Activated T-cell treated with anti-CD3 and anti-CD28 coated beads, Interleukin-2, amount 50 U/mL, for 4 hours (primary cell): ENCODE measurements around the gene ZNF831. TPM values are rescaled to one million over a fixed set of nuclear protein-coding genes. Genes with fewer than 3 reads are reported as not detected.
A peak's percentile ranks its signal among the peaks of the same experiment; 100 is the strongest.

ENCODE experiments used
- ATAC-seq, 2 donors: fragments of 200-7000 bp; cut with Tn5 transposase; one replicate each; pipeline ENCODE4 v1.10.0; 2021
- DNase-seq: peaks from one replicate; pipeline ENCODE4 v3.0.0-alpha.2; 2020
- H3K27me3 Mint-ChIP-seq: one replicate; pipeline ENCODE4 v1.8.0; 2021; ENCODE audit warnings: low read depth, mixed read lengths
- H3K36me3 Mint-ChIP-seq: one replicate; pipeline ENCODE4 v1.8.0; 2022; ENCODE audit warnings: mixed read lengths; ENCODE audit not compliant: insufficient read depth
- H3K4me1 Mint-ChIP-seq: one replicate; pipeline ENCODE4 v1.8.0; 2021; ENCODE audit warnings: low read depth, mixed read lengths
- H3K4me3 Mint-ChIP-seq: one replicate; pipeline ENCODE4 v1.8.0; 2021; ENCODE audit warnings: mild to moderate bottlenecking, moderate library complexity, mixed read lengths
- H3K9me3 Mint-ChIP-seq: one replicate; pipeline ENCODE4 v1.8.0; 2021; ENCODE audit warnings: mixed read lengths
- total RNA-seq, 3 donors: library from RNA; stranded (reverse); gene quantifications; one replicate each; pipeline ENCODE4 v1.2.1, GENCODE V29; 2021

ZNF831 gene
- total RNA-seq, 3 donors from 2014 or later: 1.8 to 2.5 (median 2.2) TPM

DNA sequence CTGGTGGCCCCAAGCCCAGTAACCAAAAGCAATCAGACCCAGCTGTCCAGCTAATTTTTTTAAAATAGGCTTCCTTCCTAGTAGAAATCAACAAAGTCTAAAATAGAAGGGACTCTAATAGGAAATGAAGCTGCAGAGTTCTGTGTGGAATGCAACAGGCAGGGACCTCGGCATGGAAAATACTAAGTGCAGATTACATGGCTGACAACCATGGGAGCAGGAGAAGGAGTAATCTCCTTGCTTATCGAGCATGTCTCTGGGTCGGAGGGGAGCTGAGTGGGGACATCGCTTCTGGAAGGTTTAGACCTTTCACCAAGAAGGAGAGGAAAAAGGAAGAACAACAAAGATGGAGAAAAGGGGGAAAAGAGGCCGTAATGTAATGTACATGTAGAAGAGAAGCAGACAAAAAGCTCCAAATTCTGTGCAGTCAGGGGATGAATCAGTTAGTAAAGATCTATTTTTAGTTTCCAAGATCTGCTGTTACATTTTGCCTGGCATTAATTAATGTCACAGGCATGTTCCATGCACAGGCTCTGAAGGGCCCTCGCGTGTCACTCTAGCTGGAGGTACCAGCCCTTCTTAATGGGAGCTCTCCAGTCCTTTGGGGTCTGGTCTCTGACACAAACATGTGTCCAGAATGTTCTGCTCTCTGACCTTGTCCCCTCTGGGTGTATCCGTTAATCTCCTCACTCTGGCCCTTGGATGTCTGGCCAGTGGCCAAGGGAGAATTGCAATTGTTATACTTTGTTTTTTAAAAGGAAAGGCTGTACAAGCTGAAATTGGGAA is 16.6 kb upstream of the ZNF831 start:
- H3K4me1 Mint-ChIP-seq: peaks cover 80% of the 10 kb centered on the region
- H3K36me3 Mint-ChIP-seq: peaks cover 3% of the 10 kb centered on the region
- no peaks in the 10 kb centered on the region for H3K27me3 Mint-ChIP-seq
- DNase-seq (no peak), ATAC-seq (no peak)
- H3K4me3 Mint-ChIP-seq: peak overlapping the region; percentile 83
- no peaks in the 10 kb centered on the region for H3K9me3 Mint-ChIP-seq

DNA sequence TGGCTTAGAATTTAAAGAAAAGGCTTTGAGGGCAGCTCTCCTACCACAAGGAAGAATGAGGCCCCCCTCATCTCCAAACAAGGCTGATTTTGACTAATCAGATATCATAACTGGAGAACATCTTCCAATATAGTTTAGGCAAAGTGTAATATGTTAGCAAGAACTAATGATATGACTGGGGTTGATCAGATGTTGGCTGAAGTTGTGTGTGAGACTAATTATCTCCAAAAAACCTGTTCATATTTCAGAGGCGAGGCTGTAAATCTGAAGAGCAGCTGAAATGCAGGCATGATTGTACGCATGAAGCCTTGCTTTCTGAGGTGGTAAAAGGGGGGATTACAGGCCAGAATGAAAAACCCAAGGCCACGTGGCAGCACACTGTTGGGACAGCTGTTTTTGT is 16.0 kb upstream of the ZNF831 start:
- H3K36me3 Mint-ChIP-seq: peaks cover 6% of the 10 kb centered on the region
- no peaks in the 10 kb centered on the region for H3K27me3 Mint-ChIP-seq
- DNase-seq (no peak), ATAC-seq (no peak)
- no peaks in the 10 kb centered on the region for H3K9me3 Mint-ChIP-seq
- peak overlapping the region; percentile 83 for H3K4me3 Mint-ChIP-seq
- peaks cover 86% of the 10 kb centered on the region for H3K4me1 Mint-ChIP-seq

DNA sequence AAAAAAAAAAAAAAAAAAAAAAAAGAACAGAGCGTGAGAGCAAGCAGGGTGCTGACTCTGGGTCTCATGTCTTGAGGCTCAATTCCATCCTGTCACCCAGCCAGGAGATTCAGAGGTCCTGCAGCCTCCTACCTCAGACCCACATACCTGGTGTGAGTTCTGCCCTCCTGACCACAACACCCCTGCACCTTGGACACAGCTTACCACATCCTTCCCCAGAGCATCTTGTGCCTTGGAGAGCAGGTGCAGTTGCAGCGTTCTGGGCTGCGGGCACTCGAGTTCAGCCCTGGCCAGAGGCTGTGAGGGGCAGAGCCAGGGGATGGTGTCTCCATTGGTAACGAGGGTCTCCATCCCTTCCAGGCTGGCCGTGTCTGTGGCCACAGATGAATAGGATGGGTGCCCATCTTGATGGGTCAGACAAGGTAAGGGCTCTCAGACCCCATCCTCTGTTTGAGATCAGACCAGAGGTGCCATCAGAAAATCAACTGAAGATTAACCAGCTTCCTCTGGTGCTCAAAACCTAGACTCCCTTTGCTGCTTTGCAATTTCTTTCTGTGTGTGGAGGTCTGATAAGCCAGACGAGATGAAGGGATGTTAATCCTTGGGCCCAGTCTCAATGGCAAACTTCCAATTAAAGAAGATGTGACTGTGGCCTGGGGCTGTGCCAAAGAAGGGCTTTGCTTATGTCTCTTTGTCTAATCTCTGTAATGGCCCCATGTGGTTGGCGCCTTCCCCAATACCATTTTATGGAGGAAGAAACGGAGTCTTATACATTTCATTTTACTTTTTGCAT is 14.7 kb upstream of the ZNF831 start:
- DNase-seq (no peak), ATAC-seq (no peak)
- H3K27me3 Mint-ChIP-seq: no peaks in the 10 kb centered on the region
- H3K36me3 Mint-ChIP-seq: peaks cover 6% of the 10 kb centered on the region
- H3K4me3 Mint-ChIP-seq: no peak overlapping the region
- H3K9me3 Mint-ChIP-seq: no peaks in the 10 kb centered on the region
- peaks cover 96% of the 10 kb centered on the region for H3K4me1 Mint-ChIP-seq

DNA sequence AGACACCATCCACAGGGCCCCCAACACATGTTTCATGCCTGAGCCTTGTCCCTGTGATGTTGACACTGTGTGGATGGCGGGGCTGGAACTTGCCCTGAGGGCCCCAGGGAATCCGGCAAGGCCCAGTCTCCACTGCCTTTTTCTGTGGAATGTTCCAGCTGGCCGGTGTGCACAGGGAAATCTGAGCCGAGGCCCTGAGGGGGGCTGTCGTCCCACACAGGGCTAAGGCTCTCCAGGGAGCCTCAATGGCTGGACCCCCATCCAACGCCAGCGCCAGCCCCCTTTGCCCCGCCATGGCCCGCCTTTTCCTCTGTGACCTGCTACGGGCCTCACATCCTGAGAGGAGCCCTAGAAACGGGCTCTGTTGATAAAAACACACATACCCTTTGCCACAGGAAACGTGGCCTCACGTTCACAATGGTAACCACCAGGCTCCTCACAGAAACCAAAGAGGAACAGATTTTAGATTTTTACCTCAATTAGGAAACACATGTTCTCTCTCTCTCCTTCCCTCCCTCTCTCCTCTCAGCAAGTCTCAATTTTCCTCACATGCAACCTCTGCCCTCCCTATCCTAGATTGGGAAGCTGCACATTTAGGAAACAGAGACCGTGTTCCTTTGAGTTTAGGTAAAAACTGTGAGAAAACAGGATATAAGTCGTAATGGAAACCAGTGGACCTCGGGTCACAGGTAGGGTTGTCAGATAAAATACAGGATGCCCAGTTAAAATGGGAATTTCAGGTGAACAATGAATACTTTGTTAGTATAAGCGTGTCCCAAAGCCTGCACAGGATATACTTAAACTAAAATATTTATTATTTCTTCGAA is 13.7 kb upstream of the ZNF831 start:
- Mint-ChIP-seq H3K4me1 (peaks cover 94% of the 10 kb centered on the region), H3K9me3 (no peaks in the 10 kb centered on the region), H3K36me3 (peaks cover 9% of the 10 kb centered on the region), H3K27me3 (no peaks in the 10 kb centered on the region), H3K4me3 (peak overlapping the region; percentile 57)
- peak; percentile 50 to 62 for ATAC-seq
- DNase-seq: peak; percentile 39

DNA sequence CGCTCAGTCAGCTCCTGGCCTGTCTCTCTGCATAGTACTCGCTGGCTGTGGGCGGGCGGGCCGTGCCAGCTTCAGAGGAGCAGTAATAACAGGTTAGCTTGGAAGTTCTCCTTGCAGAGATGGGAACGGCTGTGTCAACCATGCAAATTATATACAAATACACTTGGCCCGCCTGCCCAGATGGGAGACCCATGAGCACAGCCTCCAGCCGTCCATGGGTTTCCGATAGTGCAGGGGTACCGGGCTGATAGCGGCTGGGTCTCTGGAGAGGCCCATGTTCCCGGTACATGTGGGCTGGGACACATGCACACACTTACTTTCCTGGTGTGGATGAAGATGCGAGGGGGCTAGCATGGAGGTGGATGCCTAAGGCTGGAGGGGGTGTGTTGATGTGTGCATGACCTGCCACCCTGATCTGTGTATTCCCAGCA is 12.8 kb upstream of the ZNF831 start:
- ATAC-seq (no peak), DNase-seq (no peak)
- Mint-ChIP-seq H3K4me3 (peak overlapping the region; percentile 42), H3K36me3 (peaks cover 12% of the 10 kb centered on the region), H3K27me3 (no peaks in the 10 kb centered on the region), H3K9me3 (no peaks in the 10 kb centered on the region), H3K4me1 (peaks cover 94% of the 10 kb centered on the region)

DNA sequence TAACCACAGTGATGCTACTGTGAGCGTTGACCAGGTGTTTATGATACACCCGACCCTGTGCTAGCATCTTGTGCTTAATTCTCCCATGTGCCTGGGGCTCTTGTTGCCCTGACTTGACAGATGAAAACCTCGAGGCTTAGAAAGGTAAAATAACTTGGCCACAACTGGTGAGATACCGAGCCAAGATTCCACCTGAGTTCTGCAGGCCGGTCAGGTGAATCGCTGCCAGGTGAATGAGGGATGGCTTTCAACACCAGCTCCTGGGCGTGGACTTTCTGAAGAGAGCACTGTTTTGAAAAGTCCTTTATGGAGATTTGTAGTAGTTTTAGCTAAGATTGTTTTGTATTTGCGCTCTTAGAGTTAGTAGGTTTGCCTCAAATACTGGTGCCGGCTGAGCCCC is 12.2 kb upstream of the ZNF831 start:
- Mint-ChIP-seq H3K27me3 (no peaks in the 10 kb centered on the region), H3K36me3 (peaks cover 12% of the 10 kb centered on the region), H3K4me1 (peaks cover 92% of the 10 kb centered on the region), H3K4me3 (no peak overlapping the region), H3K9me3 (no peaks in the 10 kb centered on the region)
- ATAC-seq (no peak), DNase-seq (no peak)

DNA sequence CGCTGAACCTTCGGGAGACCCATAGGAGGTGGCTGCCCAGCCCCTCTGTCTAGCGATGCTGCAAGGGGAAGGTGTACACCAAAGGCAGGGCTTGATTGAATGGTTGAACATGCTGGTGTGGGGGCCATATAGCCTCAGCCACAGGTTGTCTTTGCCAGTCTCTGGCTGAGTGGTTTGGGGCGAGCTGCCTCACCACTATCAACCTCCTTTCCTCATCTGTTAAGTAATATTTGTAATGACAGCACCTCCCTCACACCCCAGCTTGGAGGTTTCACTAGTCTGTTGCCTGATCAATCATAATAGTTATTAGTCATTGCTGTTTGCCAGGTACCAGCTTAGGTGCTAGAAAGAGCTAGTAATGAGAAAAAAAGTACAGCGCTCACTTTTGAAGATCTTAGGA is 11.8 kb upstream of the ZNF831 start:
- Mint-ChIP-seq H3K36me3 (peaks cover 12% of the 10 kb centered on the region), H3K27me3 (no peaks in the 10 kb centered on the region), H3K4me1 (peaks cover 90% of the 10 kb centered on the region), H3K4me3 (peak overlapping the region; percentile 14), H3K9me3 (no peaks in the 10 kb centered on the region)
- peak; percentile 73 to 76 for ATAC-seq
- DNase-seq: no peak

DNA sequence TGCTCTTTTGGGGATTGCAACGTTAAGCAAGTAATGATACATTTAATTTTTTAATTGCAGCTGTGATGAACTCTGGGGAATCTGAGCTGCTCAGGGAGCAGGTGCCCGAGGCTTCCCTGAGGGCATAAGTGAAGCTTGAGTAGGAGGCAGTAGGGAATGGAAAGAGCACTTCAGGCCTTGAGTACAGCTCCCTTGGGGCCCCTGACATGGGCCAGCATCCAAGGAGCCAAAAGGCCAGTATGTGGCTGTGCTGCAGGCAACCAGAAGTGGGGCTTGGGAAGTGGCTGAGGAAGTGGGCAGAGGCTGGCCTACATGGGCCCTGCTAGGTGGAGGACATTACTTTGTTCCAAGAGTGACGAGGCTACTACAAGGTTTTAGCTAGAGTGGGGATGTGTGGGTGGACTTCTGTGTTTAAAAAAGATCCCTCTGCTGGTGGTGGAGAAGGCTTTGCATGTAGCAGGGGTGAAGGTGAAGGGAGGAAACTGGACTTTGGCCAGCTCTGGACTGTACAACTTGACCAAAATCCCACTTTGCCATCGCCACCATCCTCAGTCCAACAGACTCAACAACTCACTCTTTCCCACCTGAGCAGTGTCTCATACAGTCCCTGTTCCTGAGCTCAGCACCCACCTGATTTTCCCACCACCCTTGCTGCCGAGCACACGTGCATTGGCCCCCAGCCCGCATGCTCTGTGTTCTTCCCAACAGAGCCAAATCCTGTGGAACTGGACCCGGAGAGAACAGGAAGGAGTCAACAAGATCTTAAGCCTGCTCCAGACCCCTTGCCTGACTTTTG is 10.9 kb upstream of the ZNF831 start:
- no peaks in the 10 kb centered on the region for H3K9me3 Mint-ChIP-seq
- peak overlapping the region; percentile 11 for H3K4me3 Mint-ChIP-seq
- ATAC-seq (no peak), DNase-seq (no peak)
- peaks cover 90% of the 10 kb centered on the region for H3K4me1 Mint-ChIP-seq
- peaks cover 12% of the 10 kb centered on the region for H3K36me3 Mint-ChIP-seq
- H3K27me3 Mint-ChIP-seq: no peaks in the 10 kb centered on the region

DNA sequence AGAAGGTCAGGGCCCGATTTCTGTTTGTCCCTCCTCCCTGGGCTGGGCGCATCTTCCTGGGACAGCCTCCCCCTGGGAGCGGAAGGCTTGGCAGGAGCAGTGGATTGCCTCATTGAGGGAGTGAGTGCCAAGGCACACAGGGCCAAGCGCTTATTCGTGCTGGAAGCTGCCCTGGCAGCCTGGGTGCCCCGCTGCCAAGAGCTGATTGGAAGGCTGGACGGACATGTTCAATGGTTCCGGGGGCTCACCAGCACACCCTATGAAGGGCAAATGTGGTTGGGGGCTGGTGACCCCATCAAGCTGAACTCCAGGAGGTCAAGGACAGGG is 10.3 kb upstream of the ZNF831 start:
- H3K4me1 Mint-ChIP-seq: peaks cover 91% of the 10 kb centered on the region
- H3K27me3 Mint-ChIP-seq: no peaks in the 10 kb centered on the region
- no peak for DNase-seq
- ATAC-seq: no peak
- H3K4me3 Mint-ChIP-seq: no peak overlapping the region
- peaks cover 12% of the 10 kb centered on the region for H3K36me3 Mint-ChIP-seq
- no peaks in the 10 kb centered on the region for H3K9me3 Mint-ChIP-seq

DNA sequence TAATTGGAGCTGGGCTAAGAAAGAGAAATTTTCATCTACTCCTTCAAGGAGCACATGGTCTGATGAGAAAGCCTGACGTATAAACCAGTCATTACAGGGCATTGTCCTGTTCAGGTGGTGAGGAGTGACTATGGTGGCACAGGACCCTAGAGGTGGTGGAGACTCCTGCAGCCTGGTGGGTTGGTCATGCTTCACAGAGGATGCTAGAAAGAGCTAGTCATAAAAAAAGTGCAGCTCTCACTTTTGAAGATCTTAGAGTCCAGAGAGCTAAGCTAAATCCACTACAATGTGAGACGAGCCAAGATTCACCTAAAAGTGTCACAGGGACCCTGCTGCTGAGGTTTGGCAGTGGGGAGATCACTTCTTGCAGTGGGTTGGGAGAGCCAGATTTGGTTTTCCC is 9.8 kb upstream of the ZNF831 start:
- Mint-ChIP-seq H3K4me3 (no peak overlapping the region), H3K9me3 (no peaks in the 10 kb centered on the region), H3K36me3 (peaks cover 12% of the 10 kb centered on the region), H3K27me3 (no peaks in the 10 kb centered on the region), H3K4me1 (peaks cover 93% of the 10 kb centered on the region)
- DNase-seq: no peak
- ATAC-seq: no peak

DNA sequence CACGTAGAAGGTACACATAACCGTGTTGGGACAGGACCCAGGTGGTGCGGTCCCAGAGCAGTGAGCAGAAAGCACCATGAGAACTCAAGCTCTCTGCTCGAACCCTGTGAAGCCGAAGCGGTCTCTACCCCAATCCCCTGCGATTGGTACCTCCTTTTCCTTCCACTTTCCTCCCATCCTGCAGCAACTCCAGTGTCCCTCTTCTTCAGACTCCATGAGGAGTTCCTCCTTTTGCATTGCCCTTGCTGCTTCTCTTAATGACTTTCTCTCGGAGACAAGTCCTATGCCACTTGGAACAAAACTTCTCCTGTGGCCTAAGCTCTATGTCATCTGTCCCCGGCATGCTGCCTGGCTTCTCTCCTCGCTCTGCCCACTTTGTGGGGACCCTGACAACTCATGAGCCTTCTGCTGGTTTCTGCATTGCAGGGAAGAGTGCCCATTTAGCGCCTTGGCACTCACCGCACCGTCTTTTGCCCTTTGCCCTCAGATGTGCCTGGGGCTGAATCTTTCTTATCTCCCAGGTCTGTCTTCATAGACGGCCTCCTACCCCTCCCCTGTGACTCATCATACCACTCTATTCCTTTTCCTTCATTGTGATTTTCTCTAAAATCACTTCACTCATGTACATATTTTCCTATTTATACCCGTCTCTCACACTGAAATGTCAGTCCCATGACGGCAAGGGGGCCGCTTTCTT is 9.2 kb upstream of the ZNF831 start:
- Mint-ChIP-seq H3K27me3 (no peaks in the 10 kb centered on the region), H3K4me3 (no peak overlapping the region), H3K4me1 (peaks cover 93% of the 10 kb centered on the region), H3K9me3 (no peaks in the 10 kb centered on the region), H3K36me3 (peaks cover 13% of the 10 kb centered on the region)
- DNase-seq: no peak
- no peak for ATAC-seq

DNA sequence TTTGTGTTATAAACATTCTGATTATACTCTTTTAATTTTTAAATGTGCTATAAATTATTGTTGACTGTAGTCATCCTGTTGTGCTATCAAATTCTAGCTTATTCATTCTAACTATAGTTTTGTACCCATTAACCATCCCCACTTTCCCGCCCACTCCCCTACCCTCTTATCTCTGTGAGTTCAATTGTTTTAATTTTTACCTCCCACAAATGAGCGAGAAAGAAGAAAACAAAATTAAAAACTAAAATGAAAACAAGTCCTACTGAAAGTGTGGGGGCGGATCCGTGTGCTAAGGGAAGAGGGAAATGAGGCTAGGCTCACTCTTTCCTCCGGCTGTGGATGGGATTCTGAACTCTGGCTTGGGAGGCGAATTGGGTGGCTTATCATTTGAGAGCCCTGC is 6.6 kb upstream of the ZNF831 start:
- Mint-ChIP-seq H3K36me3 (peaks cover 9% of the 10 kb centered on the region), H3K4me1 (peaks cover 94% of the 10 kb centered on the region), H3K9me3 (no peaks in the 10 kb centered on the region), H3K4me3 (no peak overlapping the region), H3K27me3 (no peaks in the 10 kb centered on the region)
- ATAC-seq (no peak), DNase-seq (no peak)

DNA sequence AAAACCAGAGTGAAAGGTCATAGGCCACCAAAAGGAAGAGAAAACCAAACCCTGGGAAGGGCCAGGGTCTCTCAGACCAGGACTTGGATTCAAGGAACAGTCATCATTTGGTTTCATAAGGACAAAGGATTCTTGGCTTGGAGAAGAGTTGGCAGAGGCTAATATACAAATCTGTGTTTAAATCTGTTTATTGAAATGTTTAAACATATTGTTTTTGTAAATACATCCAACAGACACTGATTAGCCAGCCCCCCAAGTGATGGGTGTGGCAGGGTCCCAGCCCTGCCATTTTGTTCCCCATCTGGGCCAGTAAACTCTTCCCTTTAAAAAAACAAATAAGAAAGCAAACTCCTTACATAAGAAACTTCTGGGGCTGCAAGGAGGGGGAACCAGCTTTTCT is 6.1 kb upstream of the ZNF831 start:
- ATAC-seq (no peak), DNase-seq (no peak)
- H3K36me3 Mint-ChIP-seq: peaks cover 7% of the 10 kb centered on the region
- H3K9me3 Mint-ChIP-seq: no peaks in the 10 kb centered on the region
- H3K4me3 Mint-ChIP-seq: no peak overlapping the region
- peaks cover 94% of the 10 kb centered on the region for H3K4me1 Mint-ChIP-seq
- H3K27me3 Mint-ChIP-seq: no peaks in the 10 kb centered on the region
